Medulla oblongata (tissue), 1 donor: ENCODE measurements around the gene EPS8L3.
"Not testable (repeated sequence)": the region's sequence is repeated elsewhere in the genome, so short reads cannot be mapped to it uniquely, and the experiment has no call there.

Source experiments
- DNase-seq: peaks from one replicate; pipeline ENCODE4 v3.0.0-alpha.2; 2015; ENCODE audit errors: extremely low spot score

The EPS8L3 gene

DNA sequence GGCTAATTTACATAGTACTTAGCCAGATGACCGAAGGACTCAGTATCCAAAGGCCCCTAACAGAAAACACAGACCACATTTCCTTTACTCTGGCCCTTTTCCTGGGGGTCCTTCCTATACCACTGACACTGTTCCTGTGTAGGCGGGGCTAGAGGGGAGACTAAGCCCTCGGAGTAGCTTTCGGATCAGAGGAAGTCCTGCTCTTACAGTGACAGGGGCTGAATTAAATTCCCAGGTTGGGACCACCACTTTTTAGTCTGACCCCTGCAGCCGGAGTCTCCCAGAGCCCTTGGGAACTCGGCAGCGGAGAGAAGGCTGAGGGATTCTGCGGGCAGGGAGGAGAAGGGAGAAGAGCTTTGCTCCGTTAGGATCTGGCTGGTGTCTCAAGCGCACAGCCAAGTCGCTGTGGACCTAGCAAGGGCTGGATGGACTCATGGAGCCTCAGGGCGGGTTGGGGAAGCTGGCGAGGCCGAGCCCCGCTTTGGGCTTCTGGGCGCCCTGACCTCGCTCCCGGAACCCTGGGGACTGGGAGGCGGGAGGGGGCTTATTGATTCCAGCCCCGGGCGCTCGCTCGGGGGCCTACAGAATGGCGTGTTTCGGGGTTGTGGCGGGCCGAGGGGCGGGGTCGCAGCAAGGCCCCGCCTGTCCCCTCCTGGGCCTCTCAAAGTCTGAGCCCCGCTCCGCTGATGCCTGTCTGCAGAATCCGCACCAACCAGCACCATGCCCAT lies 52.0 kb downstream of the EPS8L3 start, which contains the start of gene GSTM5:
Gene GSTM5 (plus strand): TSS at position 659 of the 728 bp plus-strand sequence. CDS start 62 bp downstream, at position 721.
- not testable (repeated sequence) for DNase-seq

- not testable (repeated sequence) for DNase-seq
Observed at GRCh38 chr1:109709822-109710221, 53.9 kb downstream of the EPS8L3 start.

GRCh38 chr1:109708949-109709348 lies 54.8 kb downstream of the EPS8L3 start:
- DNase-seq: not testable (repeated sequence)

DNA sequence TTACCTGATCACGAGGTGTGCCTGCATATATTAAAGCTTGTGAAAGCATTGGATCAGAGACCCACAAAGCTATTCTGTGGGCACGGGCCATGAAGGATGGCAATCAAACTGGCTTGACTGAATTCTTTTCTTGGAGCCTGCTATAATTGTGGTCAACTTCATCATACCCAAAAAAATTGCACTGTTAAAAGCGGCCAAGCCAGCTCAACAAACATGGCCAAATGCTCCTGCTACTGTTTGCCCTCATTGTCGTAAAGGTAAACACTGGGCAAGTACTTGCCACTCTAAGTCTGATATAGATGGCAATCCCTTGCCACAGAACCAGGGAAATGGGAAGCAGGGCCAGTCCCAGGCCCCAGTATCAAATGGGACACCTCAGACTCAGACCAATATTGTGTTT lies 58.3 kb downstream of the EPS8L3 start:
- DNase-seq: no peak

DNA sequence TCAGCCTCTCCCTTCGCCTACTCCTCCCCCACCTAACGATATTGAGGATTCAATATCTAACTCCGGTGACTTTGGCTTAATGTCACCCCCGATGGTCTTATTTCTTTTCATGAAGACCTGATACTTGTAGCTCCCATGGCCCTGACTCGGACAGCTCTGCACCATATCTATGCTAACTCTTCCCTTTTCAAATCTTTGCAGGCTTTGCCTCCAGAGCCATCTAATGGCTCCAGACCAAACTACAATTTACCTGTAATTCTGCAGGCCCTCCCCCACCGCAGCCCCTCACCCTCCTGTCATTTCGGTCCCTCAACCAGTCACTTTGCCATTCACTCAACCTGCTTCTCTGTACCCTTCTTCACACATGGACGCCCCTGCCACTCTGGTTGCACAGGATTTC lies 59.5 kb downstream of the EPS8L3 start:
- DNase-seq: no peak

GRCh38 chr1:109702940-109703339 lies 60.8 kb downstream of the EPS8L3 start:
- DNase-seq: not testable (repeated sequence)
